HepG2 (cell line): Measurements from ENCODE around the gene SYPL2. TPM values are rescaled to one million over a fixed set of nuclear protein-coding genes. Genes with fewer than 3 reads are reported as not detected.

Experiments used
- BRD4 ChIP-seq: sonication (generic); formaldehyde crosslinking; IDR thresholded peaks from 2 replicates; pipeline ENCODE4 v1.4.0; 2020; ENCODE audit warnings: missing genetic modification reagents
- HNRNPL ChIP-seq: fragments of 200-400 bp; formaldehyde crosslinking; IDR thresholded peaks from 2 replicates; pipeline ENCODE4 v1.6.1; 2017; ENCODE audit warnings: mild to moderate bottlenecking, low read depth, low read length
- KLF15 ChIP-seq: sonication (generic); formaldehyde crosslinking; IDR thresholded peaks from 2 replicates; pipeline ENCODE4 v1.8.1; 2023; ENCODE audit warnings: borderline replicate concordance, mild to moderate bottlenecking, inconsistent platforms, missing genetic modification reagents, mixed read lengths
- NFE2L1 ChIP-seq: sonication (generic); formaldehyde crosslinking; IDR thresholded peaks from 2 replicates; pipeline ENCODE4 v1.4.0; 2020; ENCODE audit warnings: missing genetic modification reagents, mild to moderate bottlenecking, borderline replicate concordance
- NFIB ChIP-seq: sonication (generic); formaldehyde crosslinking; IDR thresholded peaks from 2 replicates; pipeline ENCODE4 v1.9.0; 2021; ENCODE audit warnings: missing genetic modification reagents, mild to moderate bottlenecking, borderline replicate concordance
- POLR2AphosphoS5 ChIP-seq: IDR thresholded peaks from 2 replicates; pipeline ENCODE4 v1.6.1; 2012; ENCODE audit warnings: low read depth, low read length
- SMAD9 ChIP-seq: sonication (generic); formaldehyde crosslinking; IDR thresholded peaks from 2 replicates; pipeline ENCODE4 v1.5.1; 2020; ENCODE audit warnings: mild to moderate bottlenecking, missing genetic modification reagents
- polyA plus RNA-seq, 8 experiments: library from polyadenylated mRNA; depleted of rRNA in 3 of 8; stranded (reverse) in 7 of 8; unstranded in 1 of 8; fragments of >200 nt; fragmentation: Illumina TruSeq in 4 of 8; extraction: Trizol in 4 of 8; gene quantifications; 2 replicates each; pipeline versions ENCODE4 v1.2.1 to v1.2.3, GENCODE V29; 2011 to 2016; ENCODE audit warnings: low read depth in 4 of 8, missing spikeins in 1 of 8, mixed read lengths in 1 of 8; ENCODE audit not compliant: insufficient read depth in 1 of 8
- total RNA-seq, 5 experiments: library from RNA; depleted of rRNA; stranded (reverse); fragments of >200 nt; fragmentation: Illumina TruSeq; extraction: Trizol; gene quantifications; 2 replicates each; pipeline ENCODE4 v1.2.3, GENCODE V29; 2016; ENCODE audit warnings: low read depth in 1 of 5
- TF ChIP-seq, protein P1 (sequence below): sonication (generic); formaldehyde crosslinking; IDR thresholded peaks from 2 replicates; pipeline ENCODE4 v1.8.1; 2023; ENCODE audit warnings: mild to moderate bottlenecking, missing genetic modification reagents
- TF ChIP-seq, protein P2 (sequence below): sonication (generic); formaldehyde crosslinking; IDR thresholded peaks from 2 replicates; pipeline ENCODE4 v1.4.0; 2020; ENCODE audit warnings: missing genetic modification reagents
- TF ChIP-seq, protein P3 (sequence below): sonication (generic); formaldehyde crosslinking; IDR thresholded peaks from 2 replicates; pipeline ENCODE4 v1.4.0; 2020; ENCODE audit warnings: low read depth, mild to moderate bottlenecking, missing genetic modification reagents
- TF ChIP-seq, protein P4 (sequence below): sonication (generic); formaldehyde crosslinking; IDR thresholded peaks from 2 replicates; pipeline ENCODE4 v1.5.1; 2020; ENCODE audit warnings: mild to moderate bottlenecking, missing genetic modification reagents
- TF ChIP-seq, protein P5 (sequence below): sonication (generic); formaldehyde crosslinking; IDR thresholded peaks from 2 replicates; pipeline ENCODE4; 2020; ENCODE audit warnings: missing genetic modification reagents, mild to moderate bottlenecking, borderline replicate concordance

Gene SYPL2
- total and polyA plus RNA-seq, 2 of the 13 experiments (the other 11 are each of a cell fraction or from before 2014, with no cell fraction given): 0.17 to 0.24 TPM

DNA sequence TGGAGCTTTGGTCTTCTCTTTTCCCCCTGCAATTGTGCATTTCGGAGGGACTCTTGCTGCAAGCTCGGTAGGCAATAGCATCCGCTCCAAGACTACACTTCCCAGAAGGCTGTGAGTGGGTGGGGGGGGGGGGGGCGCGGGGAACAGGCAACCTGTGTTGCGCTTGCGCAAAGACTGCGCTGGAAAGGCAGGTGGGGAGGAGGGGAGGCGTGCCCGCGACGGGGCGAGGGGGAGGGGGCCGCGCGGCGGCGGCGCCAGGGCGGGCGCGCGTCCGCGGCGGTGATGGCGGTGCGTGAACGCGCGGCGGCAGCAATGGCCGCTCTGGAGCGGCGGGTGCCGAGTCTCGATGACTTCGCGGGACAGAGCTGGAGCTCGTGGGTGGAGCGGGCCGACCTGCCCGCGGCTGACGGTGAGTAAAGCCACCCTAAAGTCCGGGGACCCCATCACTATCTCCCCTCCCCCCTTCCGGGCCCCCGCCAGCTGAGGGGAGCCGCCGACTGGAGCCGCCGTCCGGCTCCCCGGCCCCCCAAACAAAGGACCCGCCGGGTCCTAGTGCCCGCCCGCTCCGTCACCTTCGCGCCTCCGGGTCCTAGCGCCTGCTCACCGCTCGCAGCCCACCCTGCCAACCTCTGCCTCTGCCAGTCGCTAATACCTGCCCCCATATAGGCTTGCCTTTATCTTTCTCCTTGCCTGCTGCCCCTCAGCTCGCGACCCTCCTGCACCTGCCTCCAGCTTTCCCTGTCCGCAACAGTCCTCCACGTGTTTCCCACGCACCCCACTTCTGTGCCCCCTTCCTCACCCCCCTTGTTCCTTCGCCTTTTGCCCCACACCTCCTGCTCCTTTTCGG lies 17.5 kb downstream of the SYPL2 start, which contains the start of gene ATXN7L2 (continued):
- TF ChIP-seq, protein P1, sequence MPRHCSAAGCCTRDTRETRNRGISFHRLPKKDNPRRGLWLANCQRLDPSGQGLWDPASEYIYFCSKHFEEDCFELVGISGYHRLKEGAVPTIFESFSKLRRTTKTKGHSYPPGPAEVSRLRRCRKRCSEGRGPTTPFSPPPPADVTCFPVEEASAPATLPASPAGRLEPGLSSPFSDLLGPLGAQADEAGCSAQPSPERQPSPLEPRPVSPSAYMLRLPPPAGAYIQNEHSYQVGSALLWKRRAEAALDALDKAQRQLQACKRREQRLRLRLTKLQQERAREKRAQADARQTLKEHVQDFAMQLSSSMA (CRISPR knock-in tag): no peak
- 0 out of 2 replicates have a peak, but pooled peaks have one; percentile 46 for TF ChIP-seq HNRNPL
- TF ChIP-seq, protein P2, sequence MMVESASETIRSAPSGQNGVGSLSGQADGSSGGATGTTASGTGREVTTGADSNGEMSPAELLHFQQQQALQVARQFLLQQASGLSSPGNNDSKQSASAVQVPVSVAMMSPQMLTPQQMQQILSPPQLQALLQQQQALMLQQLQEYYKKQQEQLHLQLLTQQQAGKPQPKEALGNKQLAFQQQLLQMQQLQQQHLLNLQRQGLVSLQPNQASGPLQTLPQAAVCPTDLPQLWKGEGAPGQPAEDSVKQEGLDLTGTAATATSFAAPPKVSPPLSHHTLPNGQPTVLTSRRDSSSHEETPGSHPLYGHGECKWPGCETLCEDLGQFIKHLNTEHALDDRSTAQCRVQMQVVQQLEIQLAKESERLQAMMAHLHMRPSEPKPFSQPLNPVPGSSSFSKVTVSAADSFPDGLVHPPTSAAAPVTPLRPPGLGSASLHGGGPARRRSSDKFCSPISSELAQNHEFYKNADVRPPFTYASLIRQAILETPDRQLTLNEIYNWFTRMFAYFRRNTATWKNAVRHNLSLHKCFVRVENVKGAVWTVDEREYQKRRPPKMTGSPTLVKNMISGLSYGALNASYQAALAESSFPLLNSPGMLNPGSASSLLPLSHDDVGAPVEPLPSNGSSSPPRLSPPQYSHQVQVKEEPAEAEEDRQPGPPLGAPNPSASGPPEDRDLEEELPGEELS (CRISPR knock-in tag): peak; percentile 33; the same call in 1 of the 2 replicates
- TF ChIP-seq NFE2L1 (CRISPR knock-in tag): no peak; the same call in 1 of the 2 replicates
- TF ChIP-seq, protein P3, sequence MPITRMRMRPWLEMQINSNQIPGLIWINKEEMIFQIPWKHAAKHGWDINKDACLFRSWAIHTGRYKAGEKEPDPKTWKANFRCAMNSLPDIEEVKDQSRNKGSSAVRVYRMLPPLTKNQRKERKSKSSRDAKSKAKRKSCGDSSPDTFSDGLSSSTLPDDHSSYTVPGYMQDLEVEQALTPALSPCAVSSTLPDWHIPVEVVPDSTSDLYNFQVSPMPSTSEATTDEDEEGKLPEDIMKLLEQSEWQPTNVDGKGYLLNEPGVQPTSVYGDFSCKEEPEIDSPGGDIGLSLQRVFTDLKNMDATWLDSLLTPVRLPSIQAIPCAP (CRISPR knock-in tag): no peak; the same call in 1 of the 2 replicates
- TF ChIP-seq POLR2AphosphoS5: peak; percentile 43
- TF ChIP-seq BRD4 (CRISPR knock-in tag): peak; percentile 90
- TF ChIP-seq, protein P4, sequence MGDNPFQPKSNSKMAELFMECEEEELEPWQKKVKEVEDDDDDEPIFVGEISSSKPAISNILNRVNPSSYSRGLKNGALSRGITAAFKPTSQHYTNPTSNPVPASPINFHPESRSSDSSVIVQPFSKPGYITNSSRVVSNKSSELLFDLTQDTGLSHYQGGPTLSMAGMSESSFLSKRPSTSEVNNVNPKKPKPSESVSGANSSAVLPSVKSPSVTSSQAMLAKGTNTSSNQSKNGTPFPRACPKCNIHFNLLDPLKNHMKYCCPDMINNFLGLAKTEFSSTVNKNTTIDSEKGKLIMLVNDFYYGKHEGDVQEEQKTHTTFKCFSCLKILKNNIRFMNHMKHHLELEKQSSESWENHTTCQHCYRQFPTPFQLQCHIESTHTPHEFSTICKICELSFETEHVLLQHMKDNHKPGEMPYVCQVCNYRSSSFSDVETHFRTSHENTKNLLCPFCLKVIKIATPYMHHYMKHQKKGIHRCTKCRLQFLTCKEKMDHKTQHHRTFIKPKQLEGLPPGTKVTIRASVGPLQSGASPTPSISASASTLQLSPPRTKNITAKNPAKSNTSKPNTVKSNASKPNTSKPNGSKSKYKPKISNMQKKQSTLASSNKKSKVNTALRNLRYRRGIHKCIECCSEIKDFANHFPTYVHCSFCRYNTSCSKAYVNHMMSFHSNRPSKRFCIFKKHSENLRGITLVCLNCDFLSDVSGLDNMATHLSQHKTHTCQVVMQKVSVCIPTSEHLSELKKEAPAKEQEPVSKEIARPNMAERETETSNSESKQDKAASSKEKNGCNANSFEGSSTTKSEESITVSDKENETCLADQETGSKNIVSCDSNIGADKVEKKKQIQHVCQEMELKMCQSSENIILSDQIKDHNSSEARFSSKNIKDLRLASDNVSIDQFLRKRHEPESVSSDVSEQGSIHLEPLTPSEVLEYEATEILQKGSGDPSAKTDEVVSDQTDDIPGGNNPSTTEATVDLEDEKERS (CRISPR knock-in tag): no peak
- TF ChIP-seq, protein P5, sequence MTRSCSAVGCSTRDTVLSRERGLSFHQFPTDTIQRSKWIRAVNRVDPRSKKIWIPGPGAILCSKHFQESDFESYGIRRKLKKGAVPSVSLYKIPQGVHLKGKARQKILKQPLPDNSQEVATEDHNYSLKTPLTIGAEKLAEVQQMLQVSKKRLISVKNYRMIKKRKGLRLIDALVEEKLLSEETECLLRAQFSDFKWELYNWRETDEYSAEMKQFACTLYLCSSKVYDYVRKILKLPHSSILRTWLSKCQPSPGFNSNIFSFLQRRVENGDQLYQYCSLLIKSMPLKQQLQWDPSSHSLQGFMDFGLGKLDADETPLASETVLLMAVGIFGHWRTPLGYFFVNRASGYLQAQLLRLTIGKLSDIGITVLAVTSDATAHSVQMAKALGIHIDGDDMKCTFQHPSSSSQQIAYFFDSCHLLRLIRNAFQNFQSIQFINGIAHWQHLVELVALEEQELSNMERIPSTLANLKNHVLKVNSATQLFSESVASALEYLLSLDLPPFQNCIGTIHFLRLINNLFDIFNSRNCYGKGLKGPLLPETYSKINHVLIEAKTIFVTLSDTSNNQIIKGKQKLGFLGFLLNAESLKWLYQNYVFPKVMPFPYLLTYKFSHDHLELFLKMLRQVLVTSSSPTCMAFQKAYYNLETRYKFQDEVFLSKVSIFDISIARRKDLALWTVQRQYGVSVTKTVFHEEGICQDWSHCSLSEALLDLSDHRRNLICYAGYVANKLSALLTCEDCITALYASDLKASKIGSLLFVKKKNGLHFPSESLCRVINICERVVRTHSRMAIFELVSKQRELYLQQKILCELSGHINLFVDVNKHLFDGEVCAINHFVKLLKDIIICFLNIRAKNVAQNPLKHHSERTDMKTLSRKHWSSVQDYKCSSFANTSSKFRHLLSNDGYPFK (CRISPR knock-in tag): peak; percentile 32; the same call in 1 of the 2 replicates
- TF ChIP-seq SMAD9 (CRISPR knock-in tag): peak; percentile 71; the same call in 1 of the 2 replicates
- no peak; the same call in 1 of the 2 replicates for TF ChIP-seq KLF15 (CRISPR knock-in tag)
- no peak for TF ChIP-seq NFIB (CRISPR knock-in tag)
